Muscle of leg (tissue), 11 donors: Measurements from ENCODE around the gene EEFSEC. TPM values are rescaled to one million over a fixed set of nuclear protein-coding genes. Genes with fewer than 3 reads are reported as not detected.

Experiments used
- DNase-seq: peaks from one replicate; pipeline ENCODE4 v3.0.0; 2013
- H3K27ac ChIP-seq: one replicate; pipeline ENCODE4 v1.5.1; 2013; ENCODE audit warnings: mild to moderate bottlenecking, low read length, control low read depth
- H3K27me3 ChIP-seq: one replicate; pipeline ENCODE4 v1.6.1; 2013; ENCODE audit warnings: low read length; ENCODE audit not compliant: control insufficient read depth, insufficient read depth
- H3K36me3 ChIP-seq: one replicate; pipeline ENCODE4 v1.6.1; 2013; ENCODE audit warnings: low read length; ENCODE audit not compliant: control insufficient read depth, insufficient read depth
- H3K4me1 ChIP-seq: one replicate; pipeline ENCODE4 v1.6.1; 2013; ENCODE audit warnings: low read length; ENCODE audit not compliant: control insufficient read depth, insufficient read depth
- H3K4me3 ChIP-seq: one replicate; pipeline ENCODE4 v1.5.1; 2013; ENCODE audit warnings: low read length, control low read depth
- H3K9me3 ChIP-seq: replicated peaks from 2 replicates; pipeline ENCODE4 v1.6.1; 2013; ENCODE audit warnings: low read depth, low read length; ENCODE audit not compliant: control insufficient read depth
- WGBS: methylation state at CpG from one replicate; pipeline ENCODE4 v1.1.5; 2013; ENCODE audit warnings: missing lambda C conversion rate; ENCODE audit not compliant: insufficient coverage; 5-methylcytosine and 5-hydroxymethylcytosine counted together
- polyA plus RNA-seq, 8 donors: library from polyadenylated mRNA; unstranded; fragments of 120-200 nt; gene quantifications; one replicate each; pipeline versions ENCODE4 v1.2.1 to v1.2.3, GENCODE V29; 2013; ENCODE audit warnings: inconsistent platforms in 1 of 8, low replicate concordance in 1 of 8; ENCODE audit not compliant: insufficient read length in 8 of 8, insufficient read depth in 1 of 8
- total RNA-seq: library from RNA; stranded (reverse); fragments of 120-200 nt; gene quantifications from one replicate; pipeline ENCODE4 v1.2.4, GENCODE V29; 2013

Gene EEFSEC
- total and polyA plus RNA-seq, 9 donors = 5.5 to 20.9 (median 16.9) TPM

DNA sequence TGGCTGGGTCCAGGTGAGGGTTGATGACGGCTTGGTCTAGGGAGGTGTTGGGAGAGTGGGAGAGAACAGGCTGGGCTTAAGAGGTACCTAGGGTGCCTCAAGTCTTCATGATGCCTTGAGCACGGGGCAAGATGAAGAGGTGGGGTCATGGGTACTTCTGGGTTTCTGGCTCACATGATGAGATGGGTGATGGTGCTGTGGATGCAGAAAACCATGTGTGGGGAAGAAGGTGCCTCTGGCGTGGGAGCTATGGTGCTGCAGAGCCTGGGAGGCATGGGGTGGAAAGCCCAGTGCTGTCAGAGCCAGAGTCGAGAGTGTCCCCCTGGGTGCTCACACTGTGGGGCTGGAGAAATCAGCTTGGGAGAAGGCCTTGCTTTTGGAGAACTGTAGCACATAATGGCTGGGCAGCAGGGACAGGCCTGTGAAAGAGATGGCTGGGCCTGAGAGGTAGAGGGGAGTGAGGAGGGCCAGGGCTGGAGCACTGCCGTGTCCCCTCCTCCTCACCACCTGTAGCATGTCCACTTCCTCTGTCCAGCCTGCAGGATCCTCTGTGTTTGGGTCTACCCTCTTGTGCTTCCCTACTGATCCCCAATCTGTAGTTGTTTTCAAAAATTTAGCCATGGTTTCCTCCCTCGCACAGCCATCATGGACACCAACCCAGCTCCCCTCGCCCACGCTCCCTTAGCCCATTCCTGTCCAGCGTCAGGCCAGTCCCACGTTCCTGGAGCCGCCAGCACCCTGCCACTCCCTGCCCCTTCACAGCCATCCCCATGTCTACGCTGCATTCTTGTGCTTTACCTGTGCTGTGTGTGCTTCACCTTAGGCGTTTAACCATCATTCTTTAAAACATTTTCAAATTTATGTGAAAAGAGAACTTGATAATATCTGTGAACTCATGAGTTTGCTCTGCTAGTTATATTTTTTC lies 132.0 kb downstream of the EEFSEC start:
- Histone ChIP-seq H3K27me3 (peaks cover 2% of the 10 kb centered on the region), H3K36me3 (peaks cover 19% of the 10 kb centered on the region), H3K9me3 (no peaks in the 10 kb centered on the region), H3K27ac (no peak overlapping the region), H3K4me1 (peaks cover 28% of the 10 kb centered on the region), H3K4me3 (no peak overlapping the region)
- DNase-seq = no peak
- WGBS = 92% methylated on average over 11 of the region's 13 CpGs

DNA sequence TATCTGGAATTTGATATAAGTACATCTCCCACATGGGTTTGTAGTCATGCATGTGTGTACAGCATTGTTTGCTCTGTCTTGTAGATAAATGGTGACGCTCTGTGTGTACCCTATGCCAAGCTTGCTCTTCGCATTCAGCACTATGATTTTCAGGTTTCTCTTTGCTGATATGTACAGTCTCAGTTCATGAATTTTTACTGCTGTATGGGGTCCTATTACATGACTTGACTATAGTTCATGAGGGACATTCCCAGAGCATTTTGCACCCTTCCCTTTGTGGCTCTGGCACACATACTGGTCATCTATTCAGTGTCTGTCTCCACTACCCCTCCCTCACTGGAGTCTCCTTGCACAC lies 132.7 kb downstream of the EEFSEC start:
- H3K27ac ChIP-seq = no peak overlapping the region

GRCh38 chr3:128286691-128287090 lies 133.4 kb downstream of the EEFSEC start:
- Histone ChIP-seq H3K4me3 (no peak overlapping the region), H3K27ac (no peak overlapping the region), H3K9me3 (peaks cover 5% of the 10 kb centered on the region), H3K27me3 (peaks cover 2% of the 10 kb centered on the region), H3K4me1 (peaks cover 16% of the 10 kb centered on the region), H3K36me3 (peaks cover 19% of the 10 kb centered on the region)
- no peak for DNase-seq

More for the DNA sequence above, 132.7 kb downstream of the EEFSEC start:
- peaks cover 5% of the 10 kb centered on the region for H3K9me3 ChIP-seq
- peaks cover 2% of the 10 kb centered on the region for H3K27me3 ChIP-seq
- no peak for DNase-seq
- peaks cover 22% of the 10 kb centered on the region for H3K4me1 ChIP-seq
- no peak overlapping the region for H3K4me3 ChIP-seq
- WGBS = no CpG with 5 or more reads among the region's 2 CpGs
- H3K36me3 ChIP-seq = peaks cover 19% of the 10 kb centered on the region

- Histone ChIP-seq H3K9me3 (peaks cover 5% of the 10 kb centered on the region), H3K4me1 (peaks cover 11% of the 10 kb centered on the region), H3K36me3 (peaks cover 19% of the 10 kb centered on the region), H3K27ac (no peak overlapping the region), H3K4me3 (no peak overlapping the region), H3K27me3 (peaks cover 2% of the 10 kb centered on the region)
- 86% methylated on average over 2 of the region's 2 CpGs for WGBS
- no peak for DNase-seq
Measured at GRCh38 chr3:128287216-128287615, 133.9 kb downstream of the EEFSEC start.

DNA sequence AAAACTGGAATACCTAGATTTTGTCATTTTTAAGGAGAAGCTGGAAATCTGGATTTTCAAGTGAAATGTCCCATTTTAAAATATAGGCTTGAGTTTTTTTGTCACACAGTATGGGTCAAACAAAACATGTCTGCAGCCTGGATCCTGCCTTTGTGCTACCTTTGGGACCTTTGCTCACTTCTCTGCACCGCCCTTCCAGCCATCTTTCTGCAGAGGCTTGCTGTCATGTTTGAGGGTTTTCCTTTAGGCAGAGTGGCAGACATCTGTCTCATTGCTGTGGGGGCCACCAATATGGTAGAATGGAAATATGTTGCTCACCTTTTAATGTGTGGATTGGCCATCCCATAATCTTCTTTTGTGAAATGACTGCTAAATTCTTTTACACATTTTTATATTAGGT lies 136.3 kb downstream of the EEFSEC start:
- peaks cover 13% of the 10 kb centered on the region for H3K36me3 ChIP-seq
- H3K4me3 ChIP-seq = no peak overlapping the region
- peaks cover 5% of the 10 kb centered on the region for H3K9me3 ChIP-seq
- no CpG with 5 or more reads among the region's 1 CpG for WGBS
- H3K4me1 ChIP-seq = no peaks in the 10 kb centered on the region
- H3K27ac ChIP-seq = no peak overlapping the region
- no peaks in the 10 kb centered on the region for H3K27me3 ChIP-seq
- DNase-seq = no peak

DNA sequence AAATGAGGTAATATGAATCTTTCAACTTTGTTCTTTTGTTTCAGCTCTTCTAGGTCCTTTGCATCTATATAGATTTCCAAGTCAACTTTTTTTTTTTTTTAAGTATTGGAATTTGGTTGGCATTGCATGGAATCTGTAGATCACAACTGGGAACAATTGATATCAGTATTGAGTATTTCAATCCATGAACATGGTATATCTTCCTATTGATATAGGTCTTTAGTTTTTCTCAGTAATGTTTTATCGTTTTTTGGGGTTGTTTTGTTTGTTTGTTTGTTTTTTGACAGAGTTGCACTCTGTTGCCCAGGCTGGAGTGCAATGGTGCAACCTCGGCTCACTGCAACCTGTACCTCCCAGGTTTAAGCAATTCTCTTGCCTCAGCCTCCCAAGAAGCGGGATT lies 137.2 kb downstream of the EEFSEC start:
- DNase-seq = no peak
- H3K9me3 ChIP-seq = peaks cover 5% of the 10 kb centered on the region
- H3K36me3 ChIP-seq = peaks cover 13% of the 10 kb centered on the region
- no peak overlapping the region for H3K27ac ChIP-seq
- H3K4me1 ChIP-seq = no peaks in the 10 kb centered on the region
- H3K4me3 ChIP-seq = no peak overlapping the region
- H3K27me3 ChIP-seq = no peaks in the 10 kb centered on the region
- no CpG with 5 or more reads among the region's 3 CpGs for WGBS

- H3K27me3 ChIP-seq = no peaks in the 10 kb centered on the region
- H3K4me3 ChIP-seq = no peak overlapping the region
- no CpG with 5 or more reads among the region's 1 CpG for WGBS
- peaks cover 5% of the 10 kb centered on the region for H3K9me3 ChIP-seq
- no peak overlapping the region for H3K27ac ChIP-seq
- H3K4me1 ChIP-seq = peaks cover 5% of the 10 kb centered on the region
- DNase-seq = no peak
- H3K36me3 ChIP-seq = peaks cover 3% of the 10 kb centered on the region
Measured at GRCh38 chr3:128293930-128294329, 140.6 kb downstream of the EEFSEC start.

GRCh38 chr3:128294999-128295468 lies 141.8 kb downstream of the EEFSEC start:
- H3K27ac ChIP-seq = no peak overlapping the region
- no peaks in the 10 kb centered on the region for H3K27me3 ChIP-seq
- H3K4me1 ChIP-seq = peaks cover 5% of the 10 kb centered on the region
- no peaks in the 10 kb centered on the region for H3K36me3 ChIP-seq
- no peak for DNase-seq
- H3K9me3 ChIP-seq = peaks cover 5% of the 10 kb centered on the region
- WGBS = 80% methylated on average over 3 of the region's 4 CpGs
- H3K4me3 ChIP-seq = no peak overlapping the region

DNA sequence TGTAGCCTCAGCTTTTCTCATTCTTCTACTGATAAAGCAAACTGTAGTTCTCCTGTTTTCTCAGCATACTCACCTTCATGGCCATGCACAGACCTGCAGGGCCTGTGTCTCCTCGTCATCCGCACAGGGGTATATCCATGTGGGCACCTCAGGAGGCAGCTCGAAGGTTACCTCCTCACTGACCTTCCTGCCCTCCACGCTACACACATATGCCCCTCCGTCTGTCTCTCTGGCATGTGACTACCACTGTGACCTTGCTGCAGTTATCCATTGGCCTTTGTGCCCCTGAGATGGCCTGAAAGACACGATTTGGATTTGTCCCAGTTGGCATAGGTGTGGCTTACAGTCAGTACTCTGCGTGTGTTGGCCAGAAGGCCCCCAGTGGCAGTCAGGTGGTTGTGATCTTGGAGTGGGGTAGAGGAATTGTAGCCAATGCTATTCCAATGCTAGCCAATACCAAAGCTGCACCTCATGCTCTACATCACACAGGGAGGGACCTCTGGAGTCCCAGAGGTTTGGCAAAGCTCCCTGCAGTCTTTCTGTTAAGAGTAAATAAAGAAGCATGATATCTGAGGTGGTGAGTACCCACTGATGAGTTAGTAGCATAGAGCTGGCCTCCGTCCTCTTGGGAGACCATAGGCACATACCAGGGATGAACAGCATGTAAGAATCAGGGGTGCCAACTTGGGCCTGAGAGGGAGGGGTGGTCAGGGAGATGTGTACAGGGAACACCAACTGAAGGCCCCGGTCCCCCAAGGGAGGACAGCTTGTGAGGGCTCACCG lies 143.4 kb downstream of the EEFSEC start:
- H3K4me1 ChIP-seq = peaks cover 5% of the 10 kb centered on the region
- H3K27me3 ChIP-seq = no peaks in the 10 kb centered on the region
- 91% methylated on average over 7 of the region's 10 CpGs for WGBS
- H3K36me3 ChIP-seq = no peaks in the 10 kb centered on the region
- H3K9me3 ChIP-seq = no peaks in the 10 kb centered on the region
- no peak for DNase-seq
- no peak overlapping the region for H3K4me3 ChIP-seq
- H3K27ac ChIP-seq = no peak overlapping the region

GRCh38 chr3:128297401-128298138 lies 144.3 kb downstream of the EEFSEC start:
- DNase-seq = no peak
- no peaks in the 10 kb centered on the region for H3K36me3 ChIP-seq
- no peaks in the 10 kb centered on the region for H3K9me3 ChIP-seq
- H3K4me1 ChIP-seq = peaks cover 5% of the 10 kb centered on the region
- 0% methylated on average over 1 of the region's 2 CpGs for WGBS
- H3K4me3 ChIP-seq = no peak overlapping the region
- no peaks in the 10 kb centered on the region for H3K27me3 ChIP-seq
- H3K27ac ChIP-seq = no peak overlapping the region
